Measurements from ENCODE around the gene JAG1. TPM values are rescaled to one million over a fixed set of nuclear protein-coding genes. Genes with fewer than 3 reads are reported as not detected.

The JAG1 gene
- total RNA-seq, 1 experiment from 2014 or later, result 176 TPM

- no peak overlapping the region for H3K4me3 ChIP-seq (ENCODE audit: low read length)
- DNase-seq (no peak), ATAC-seq (no peak)
- no peak overlapping the region for H3K9ac ChIP-seq (ENCODE audit: low read length)
- POLR2A ChIA-PET (ENCODE audit: unreplicated experiment), result no interaction called here
- no peak overlapping the region for H3K27ac ChIP-seq (ENCODE audit: low read length)
- H3K36me3 ChIP-seq (ENCODE audit: low read depth, low read length), result peaks cover 100% of the 10 kb centered on the region
- no peaks in the 10 kb centered on the region for H3K4me1 ChIP-seq (ENCODE audit: insufficient read depth, low read length)
- peaks cover 9% of the 10 kb centered on the region for H3F3A ChIP-seq (ENCODE audit: low read length, unreplicated experiment)
- H3K9me3 ChIP-seq (ENCODE audit: low read length), result no peaks in the 10 kb centered on the region
- CTCF ChIA-PET, result no interaction called here
- TF ChIP-seq EZH2phosphoT487 (IDR thresholded peaks at IDR 0.05; ENCODE audit: borderline replicate concordance, low read length) (no peak), CTCF (conservative IDR thresholded peaks at IDR 0.05; ENCODE audit: low read depth, low read length) (no peak), EZH2 (IDR thresholded peaks at IDR 0.05; ENCODE audit: low read length, unreplicated experiment) (no peak)
- no peak overlapping the region for H2AFZ ChIP-seq (ENCODE audit: low read length)
- BruUV-seq (replicated peaks), result no TSS peak
- peaks cover 21% of the 10 kb centered on the region for H4K20me1 ChIP-seq (ENCODE audit: low read length)
- intact Hi-C loops (cut with micrococcal nuclease), result no loop called here
- no peak overlapping the region for H3K4me2 ChIP-seq (ENCODE audit: low read length)
- no peaks in the 10 kb centered on the region; the same call in 1 of the 2 replicates for H3K79me2 ChIP-seq (ENCODE audit: low read length)
- H3K27me3 ChIP-seq (ENCODE audit: low read length), result no peaks in the 10 kb centered on the region
- no peaks in the 10 kb centered on the region for H3K9me2 ChIP-seq (replicated peaks; ENCODE audit: low read length)
Observed at GRCh38 chr20:10645205-10645570, 28.6 kb downstream of the JAG1 start.

- no peak overlapping the region for H3K4me2 ChIP-seq (ENCODE audit: low read length)
- CTCF ChIA-PET, result no interaction called here
- peaks cover 16% of the 10 kb centered on the region for H4K20me1 ChIP-seq (ENCODE audit: low read length)
- peaks cover 100% of the 10 kb centered on the region for H3K36me3 ChIP-seq (ENCODE audit: low read depth, low read length)
- no peaks in the 10 kb centered on the region for H3K9me3 ChIP-seq (ENCODE audit: low read length)
- DNase-seq (no peak), ATAC-seq (no peak)
- TF ChIP-seq CTCF (conservative IDR thresholded peaks at IDR 0.05; ENCODE audit: low read depth, low read length), result no peak
- no peak for TF ChIP-seq EZH2 (IDR thresholded peaks at IDR 0.05; ENCODE audit: low read length, unreplicated experiment)
- no peak for TF ChIP-seq EZH2phosphoT487 (IDR thresholded peaks at IDR 0.05; ENCODE audit: borderline replicate concordance, low read length)
- POLR2A ChIA-PET (ENCODE audit: unreplicated experiment), result no interaction called here
- no peak overlapping the region for H3K4me3 ChIP-seq (ENCODE audit: low read length)
- BruUV-seq (replicated peaks), result no TSS peak
- no peaks in the 10 kb centered on the region for H3K4me1 ChIP-seq (ENCODE audit: insufficient read depth, low read length)
- peaks cover 9% of the 10 kb centered on the region for H3F3A ChIP-seq (ENCODE audit: low read length, unreplicated experiment)
- no peaks in the 10 kb centered on the region for H3K9me2 ChIP-seq (replicated peaks; ENCODE audit: low read length)
- H3K27ac ChIP-seq (ENCODE audit: low read length), result no peak overlapping the region
- intact Hi-C loops (cut with micrococcal nuclease), result no loop called here
- no peak overlapping the region for H3K9ac ChIP-seq (ENCODE audit: low read length)
- 0 out of 2 replicates have a peak, but pooled peaks cover 1% of the 10 kb centered on the region for H3K79me2 ChIP-seq (ENCODE audit: low read length)
- H3K27me3 ChIP-seq (ENCODE audit: low read length), result no peaks in the 10 kb centered on the region
- H2AFZ ChIP-seq (ENCODE audit: low read length), result no peak overlapping the region
Observed at GRCh38 chr20:10644458-10645204, 29.2 kb downstream of the JAG1 start.

GRCh38 chr20:10643560-10643873 lies 30.3 kb downstream of the JAG1 start:
- peaks cover 4% of the 10 kb centered on the region; the same call in 1 of the 2 replicates for H3K79me2 ChIP-seq (ENCODE audit: low read length)
- H3K9me2 ChIP-seq (replicated peaks; ENCODE audit: low read length), result no peaks in the 10 kb centered on the region
- intact Hi-C loops (cut with micrococcal nuclease), result no loop called here
- H3F3A ChIP-seq (ENCODE audit: low read length, unreplicated experiment), result peaks cover 9% of the 10 kb centered on the region
- DNase-seq (no peak), ATAC-seq (no peak)
- no peak overlapping the region for H2AFZ ChIP-seq (ENCODE audit: low read length)
- no peak overlapping the region for H3K9ac ChIP-seq (ENCODE audit: low read length)
- no peak overlapping the region for H3K4me3 ChIP-seq (ENCODE audit: low read length)
- no peak overlapping the region for H3K4me2 ChIP-seq (ENCODE audit: low read length)
- H3K27ac ChIP-seq (ENCODE audit: low read length), result no peak overlapping the region
- peaks cover 23% of the 10 kb centered on the region for H4K20me1 ChIP-seq (ENCODE audit: low read length)
- TF ChIP-seq EZH2phosphoT487 (IDR thresholded peaks at IDR 0.05; ENCODE audit: borderline replicate concordance, low read length), result no peak
- no peak for TF ChIP-seq EZH2 (IDR thresholded peaks at IDR 0.05; ENCODE audit: low read length, unreplicated experiment)
- no peak for TF ChIP-seq CTCF (conservative IDR thresholded peaks at IDR 0.05; ENCODE audit: low read depth, low read length)
- H3K4me1 ChIP-seq (ENCODE audit: insufficient read depth, low read length), result no peaks in the 10 kb centered on the region
- POLR2A ChIA-PET (ENCODE audit: unreplicated experiment), result no interaction called here
- H3K36me3 ChIP-seq (ENCODE audit: low read depth, low read length), result peaks cover 98% of the 10 kb centered on the region
- no peaks in the 10 kb centered on the region for H3K9me3 ChIP-seq (ENCODE audit: low read length)
- CTCF ChIA-PET, result no interaction called here
- BruUV-seq (replicated peaks), result no TSS peak
- no peaks in the 10 kb centered on the region for H3K27me3 ChIP-seq (ENCODE audit: low read length)

All from PC-3 (cell line).